HG03280 (cell line): ENCODE data around the gene TF.

Experiments used
- ATAC-seq: cut with Tn5 transposase; IDR thresholded peaks from one replicate; pipeline ENCODE4 v1.9.1; 2021; ENCODE audit warnings: mild to moderate bottlenecking, moderate library complexity; ENCODE audit not compliant: unreplicated experiment

Gene TF

GRCh38 chr3:133805384-133805701 lies 59.1 kb downstream of the TF start:
- ATAC-seq, result no peak

GRCh38 chr3:133805702-133806475 lies 59.7 kb downstream of the TF start, which contains the start of gene SRPRB:
TSS of gene SRPRB (plus strand) at chr3:133805815. CDS start at chr3:133805849, 34 bp downstream.
- peak; percentile 98 for ATAC-seq

GRCh38 chr3:133812872-133813271 lies 66.7 kb downstream of the TF start:
- no peak for ATAC-seq

- no peak for ATAC-seq
Observed at GRCh38 chr3:133815386-133815785, 69.2 kb downstream of the TF start.

- no peak for ATAC-seq
Observed at GRCh38 chr3:133820129-133820528, 73.9 kb downstream of the TF start.

GRCh38 chr3:133820889-133821675 lies 74.9 kb downstream of the TF start:
- ATAC-seq, result no peak

- ATAC-seq, result no peak
Observed at GRCh38 chr3:133821767-133822638, 75.8 kb downstream of the TF start.

GRCh38 chr3:133824961-133825485 lies 78.8 kb downstream of the TF start:
- ATAC-seq, result no peak

GRCh38 chr3:133825969-133826727 lies 80.0 kb downstream of the TF start:
- ATAC-seq, result no peak

- no peak for ATAC-seq
Observed at GRCh38 chr3:133827136-133827535, 80.9 kb downstream of the TF start.

GRCh38 chr3:133827684-133828083 lies 81.5 kb downstream of the TF start:
- ATAC-seq, result no peak

- no peak for ATAC-seq
Observed at GRCh38 chr3:133828576-133829309, 82.5 kb downstream of the TF start.

GRCh38 chr3:133829310-133829707 lies 83.1 kb downstream of the TF start:
- ATAC-seq, result no peak

GRCh38 chr3:133830071-133830470 lies 83.9 kb downstream of the TF start:
- no peak for ATAC-seq

- no peak for ATAC-seq
Observed at GRCh38 chr3:133831966-133832801, 86.0 kb downstream of the TF start.

- ATAC-seq, result no peak
Observed at GRCh38 chr3:133832802-133833144, 86.6 kb downstream of the TF start.

- no peak for ATAC-seq
Observed at GRCh38 chr3:133833267-133833666, 87.1 kb downstream of the TF start.

- ATAC-seq, result no peak
Observed at GRCh38 chr3:133833880-133834620, 87.9 kb downstream of the TF start.
